ENCODE data around the gene FAM89B.

Gene FAM89B

GRCh38 chr11:65591939-65592857 is 19.9 kb downstream of the FAM89B start:
- DNase-seq: no peak

GRCh38 chr11:65592858-65593517 is 20.6 kb downstream of the FAM89B start:
- no peak for DNase-seq

- DNase-seq: no peak
These were observed 21.4 kb downstream of the FAM89B start for GRCh38 chr11:65593518-65594414.

GRCh38 chr11:65595131-65595530 is 22.8 kb downstream of the FAM89B start:
- DNase-seq: no peak

- DNase-seq: no peak
These were observed 23.4 kb downstream of the FAM89B start, which contains the start of gene KCNK7 for GRCh38 chr11:65595543-65596281. TSS of gene KCNK7 (minus strand) at chr11:65595800. CDS start at chr11:65595772, 28 bp downstream.

- no peak for DNase-seq
These were observed 24.2 kb downstream of the FAM89B start for GRCh38 chr11:65596520-65596919.

GRCh38 chr11:65598258-65598699 is 25.9 kb downstream of the FAM89B start:
- no peak for DNase-seq

GRCh38 chr11:65599216-65599954 is 27.0 kb downstream of the FAM89B start:
- DNase-seq: no peak

GRCh38 chr11:65599955-65600246 is 27.6 kb downstream of the FAM89B start:
- no peak for DNase-seq

- DNase-seq: no peak
These were observed 31.9 kb downstream of the FAM89B start for GRCh38 chr11:65604258-65604657.

GRCh38 chr11:65606876-65607613 is 34.7 kb downstream of the FAM89B start:
- no peak for DNase-seq

GRCh38 chr11:65607614-65608426 is 35.5 kb downstream of the FAM89B start:
- no peak for DNase-seq

GRCh38 chr11:65609229-65609628 is 36.9 kb downstream of the FAM89B start:
- DNase-seq: no peak

GRCh38 chr11:65609665-65610064 is 37.3 kb downstream of the FAM89B start:
- no peak for DNase-seq

- DNase-seq: no peak
These were observed 38.1 kb downstream of the FAM89B start for GRCh38 chr11:65610404-65610803.

- no peak for DNase-seq
These were observed 38.9 kb downstream of the FAM89B start for GRCh38 chr11:65611028-65611757.

- DNase-seq: no peak
These were observed 39.6 kb downstream of the FAM89B start for GRCh38 chr11:65611758-65612603.

- DNase-seq: no peak
These were observed 40.4 kb downstream of the FAM89B start for GRCh38 chr11:65612691-65613090.

All from NCI-H2107 (cell line).